HUES6 (cell line): Measurements from ENCODE around the gene POTEF.
"Not testable (repeated sequence)": the region's sequence is repeated elsewhere in the genome, so short reads cannot be mapped to it uniquely, and the experiment has no call there.

ENCODE experiments used
- H3K27ac ChIP-seq: 2 replicates; pipeline ENCODE4 v1.7.0; 2013; ENCODE audit warnings: low read depth, mild to moderate bottlenecking, low read length, inconsistent platforms
- H3K27me3 ChIP-seq: 2 replicates; pipeline ENCODE4 v1.6.1; 2013; ENCODE audit warnings: low read length; ENCODE audit not compliant: control insufficient read depth, insufficient read depth
- H3K36me3 ChIP-seq: 2 replicates; pipeline ENCODE4 v1.6.1; 2013; ENCODE audit warnings: low read length; ENCODE audit not compliant: control insufficient read depth, insufficient read depth
- H3K4me1 ChIP-seq: 2 replicates; pipeline ENCODE4 v1.6.1; 2013; ENCODE audit warnings: low read length; ENCODE audit not compliant: control insufficient read depth, insufficient read depth
- H3K4me3 ChIP-seq: 2 replicates; pipeline ENCODE4 v1.5.1; 2013; ENCODE audit warnings: low read depth, low read length
- H3K9ac ChIP-seq: one replicate; pipeline ENCODE4 v1.6.1; 2013; ENCODE audit warnings: mild to moderate bottlenecking, low read length
- H3K9me3 ChIP-seq: 2 replicates; pipeline ENCODE4 v1.6.1; 2013; ENCODE audit warnings: low read depth, low read length; ENCODE audit not compliant: control insufficient read depth, insufficient read depth

The POTEF gene

DNA sequence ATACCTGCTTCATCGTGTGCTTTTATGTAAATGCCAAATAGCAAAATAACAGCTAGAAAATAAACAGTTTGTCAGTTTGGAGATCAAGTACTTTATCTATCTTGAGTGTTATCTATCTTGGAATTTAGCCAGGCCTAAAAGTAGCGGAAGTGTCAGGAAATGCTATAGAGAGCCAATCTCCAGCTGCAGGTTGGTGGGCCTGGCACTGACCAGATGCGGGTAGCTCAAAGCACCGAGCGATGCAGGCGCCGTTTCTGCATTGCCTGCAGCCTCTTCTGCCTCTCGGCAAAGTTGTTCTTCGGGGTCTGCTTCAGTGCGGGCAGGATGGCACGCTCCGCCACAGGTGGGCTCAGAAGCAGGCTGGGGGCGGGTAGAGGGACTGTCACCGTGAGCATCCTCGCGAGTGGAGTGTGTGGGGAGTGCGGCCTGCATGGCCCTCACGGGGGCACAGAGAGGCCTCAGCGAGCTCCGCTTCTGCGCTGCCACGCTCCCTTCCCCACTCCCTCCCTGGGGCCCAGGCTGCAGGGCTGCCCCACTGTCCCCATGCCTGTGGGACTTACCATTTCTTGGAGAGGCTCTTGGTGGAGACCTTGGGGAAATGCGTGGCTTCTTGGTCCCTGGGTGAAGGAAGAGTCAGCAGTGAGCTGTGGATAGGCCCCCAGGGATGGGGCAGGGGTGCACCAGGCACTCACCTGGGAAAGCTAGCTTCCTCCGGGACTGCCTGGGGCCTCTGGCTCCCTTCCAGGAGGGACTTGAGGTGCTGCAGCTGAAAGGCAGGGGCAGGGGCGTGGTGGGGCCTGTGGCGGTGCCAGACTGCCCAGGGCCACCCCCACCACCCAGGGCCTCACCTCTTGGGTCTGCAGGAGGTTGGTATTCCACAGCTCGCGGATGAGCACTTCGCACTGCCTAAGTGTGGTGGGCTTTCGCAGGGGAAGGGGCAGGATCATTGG is 10.6 kb upstream of the POTEF start:
- H3K4me3 ChIP-seq, H3K27ac ChIP-seq, H3K27me3 ChIP-seq, H3K36me3 ChIP-seq, H3K4me1 ChIP-seq, H3K9ac ChIP-seq, H3K9me3 ChIP-seq: not testable (repeated sequence)

DNA sequence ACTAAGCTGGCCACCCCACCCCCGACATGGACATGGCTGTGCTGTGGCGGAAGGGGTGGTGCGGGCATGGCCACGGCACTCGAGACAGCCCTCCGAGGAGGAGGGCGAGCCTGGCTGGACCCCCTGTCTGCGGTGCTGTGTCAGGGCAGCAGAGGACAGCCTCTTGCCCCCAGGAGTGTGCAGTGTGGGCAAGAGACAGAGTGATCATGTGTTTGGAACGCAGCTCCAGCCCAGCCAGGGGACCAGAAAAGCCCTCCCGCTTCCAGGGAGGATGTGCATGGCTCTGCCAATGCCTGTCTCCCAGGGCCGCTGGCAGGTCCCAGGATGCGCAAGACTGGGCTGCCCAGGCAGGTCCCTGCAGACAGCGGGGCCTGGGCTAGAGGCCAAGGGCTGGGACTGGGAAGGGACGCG is 9.8 kb upstream of the POTEF start:
- not testable (repeated sequence) for H3K9ac ChIP-seq, H3K4me3 ChIP-seq, H3K36me3 ChIP-seq, H3K9me3 ChIP-seq, H3K27me3 ChIP-seq, H3K27ac ChIP-seq, H3K4me1 ChIP-seq

DNA sequence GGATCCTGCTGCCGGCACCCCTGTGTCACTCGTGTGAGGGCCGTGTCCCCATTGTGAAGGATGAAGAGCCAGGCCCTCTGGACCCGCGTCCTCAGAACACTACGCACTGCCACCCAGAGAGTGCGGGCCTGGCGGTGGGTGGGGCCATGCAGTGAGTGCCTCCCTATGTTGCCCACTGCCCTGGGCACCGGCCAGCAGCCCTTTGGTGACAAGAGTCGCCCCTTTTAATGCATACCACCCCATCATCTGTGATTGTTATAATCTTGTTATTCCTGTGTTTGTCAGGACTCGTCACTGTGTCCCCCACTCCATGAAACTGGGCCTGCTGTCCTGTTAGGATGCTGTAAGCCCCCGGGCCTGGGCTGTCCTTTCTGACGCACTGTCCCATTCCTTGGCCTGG is 9.3 kb upstream of the POTEF start:
- not testable (repeated sequence) for H3K4me3 ChIP-seq, H3K9ac ChIP-seq, H3K27ac ChIP-seq, H3K36me3 ChIP-seq, H3K27me3 ChIP-seq, H3K4me1 ChIP-seq, H3K9me3 ChIP-seq

DNA sequence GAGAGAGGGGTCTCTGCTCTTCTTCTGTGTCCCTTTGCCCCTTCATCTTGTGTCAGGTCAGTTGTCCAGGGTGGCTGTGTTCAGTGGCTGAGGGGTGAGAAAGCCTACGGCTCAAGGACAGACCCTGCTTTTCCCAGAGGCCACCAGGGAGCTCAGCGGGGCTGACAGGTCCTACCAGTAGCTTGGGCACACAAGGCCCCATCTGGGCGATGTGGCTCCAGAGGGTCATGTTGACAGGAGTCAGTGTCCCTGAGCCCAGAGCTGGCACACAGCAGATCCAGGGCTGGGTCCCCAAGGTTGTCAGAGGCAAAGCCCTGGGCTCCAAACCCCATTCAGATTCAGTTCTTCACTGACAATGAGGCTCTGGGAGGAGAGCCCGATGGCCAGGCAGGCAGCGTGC is 8.1 kb upstream of the POTEF start:
- H3K9me3 ChIP-seq, H3K4me3 ChIP-seq, H3K27me3 ChIP-seq, H3K36me3 ChIP-seq, H3K9ac ChIP-seq, H3K27ac ChIP-seq, H3K4me1 ChIP-seq: not testable (repeated sequence)

DNA sequence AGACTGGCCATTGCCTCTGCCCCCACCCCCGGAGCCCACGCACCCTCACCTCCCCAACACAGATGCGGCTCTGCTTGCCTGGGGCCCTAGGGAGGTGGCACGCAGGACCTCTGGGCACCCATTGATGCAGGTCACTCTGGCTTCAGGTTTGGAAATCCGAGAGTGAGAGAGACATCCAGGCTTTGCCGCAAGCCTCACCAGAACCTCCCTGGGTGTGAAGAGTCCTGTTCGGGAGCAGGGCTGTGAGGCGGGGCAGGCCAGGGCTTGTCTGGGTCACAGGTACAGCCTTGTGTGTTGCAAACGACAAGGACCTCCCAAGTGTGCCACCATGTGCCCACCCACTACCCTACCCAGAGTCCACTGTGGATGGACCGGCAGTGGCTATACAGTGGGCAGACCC is 7.5 kb upstream of the POTEF start:
- H3K27me3 ChIP-seq, H3K9ac ChIP-seq, H3K4me3 ChIP-seq, H3K9me3 ChIP-seq, H3K27ac ChIP-seq, H3K36me3 ChIP-seq, H3K4me1 ChIP-seq: not testable (repeated sequence)

DNA sequence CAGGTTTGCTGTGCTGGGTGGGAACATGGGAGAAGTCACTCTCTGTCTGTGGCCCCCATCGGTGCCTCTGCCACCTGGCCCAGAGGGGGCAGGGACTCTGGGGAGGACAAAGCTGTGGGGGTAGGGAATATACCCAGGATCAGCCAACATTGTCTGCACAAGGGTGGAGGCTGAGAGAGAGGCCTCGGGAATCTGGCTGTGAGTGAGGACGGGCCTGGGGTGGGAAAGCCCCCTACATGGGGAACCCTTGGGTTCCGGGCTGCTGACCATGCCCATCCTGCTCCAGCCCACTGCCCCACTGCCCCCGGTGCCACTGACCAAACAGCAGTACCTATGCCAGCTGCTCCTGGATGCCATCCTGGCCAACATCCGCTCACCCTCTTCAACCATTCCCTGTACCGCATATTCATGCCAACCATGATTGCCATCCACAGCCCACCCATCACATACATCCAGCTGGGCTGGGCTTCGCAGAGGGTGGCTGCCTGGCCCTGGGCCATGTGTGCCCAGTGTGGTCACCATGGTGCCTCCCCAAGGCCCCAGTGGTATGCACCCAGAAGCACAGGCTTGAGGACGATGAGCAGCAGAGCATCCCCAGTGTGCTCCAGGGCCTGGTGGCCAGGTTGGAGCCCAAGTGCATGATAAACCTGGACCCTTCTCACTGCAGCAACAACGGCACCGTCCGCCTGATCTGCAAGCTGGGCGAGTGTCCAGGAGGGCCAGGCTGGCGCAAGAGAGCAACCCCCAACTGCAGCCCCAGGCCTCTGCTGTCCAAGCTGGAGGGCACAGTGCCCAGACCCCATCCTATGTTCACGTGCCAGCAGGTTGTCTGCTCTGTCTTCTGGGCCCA is 6.9 kb upstream of the POTEF start:
- Histone ChIP-seq H3K9me3 (no peaks in the 10 kb centered on the region), H3K27me3 (no peaks in the 10 kb centered on the region), H3K4me3 (no peak overlapping the region), H3K9ac (no peak overlapping the region), H3K27ac (no peak overlapping the region), H3K36me3 (no peaks in the 10 kb centered on the region), H3K4me1 (no peaks in the 10 kb centered on the region)

DNA sequence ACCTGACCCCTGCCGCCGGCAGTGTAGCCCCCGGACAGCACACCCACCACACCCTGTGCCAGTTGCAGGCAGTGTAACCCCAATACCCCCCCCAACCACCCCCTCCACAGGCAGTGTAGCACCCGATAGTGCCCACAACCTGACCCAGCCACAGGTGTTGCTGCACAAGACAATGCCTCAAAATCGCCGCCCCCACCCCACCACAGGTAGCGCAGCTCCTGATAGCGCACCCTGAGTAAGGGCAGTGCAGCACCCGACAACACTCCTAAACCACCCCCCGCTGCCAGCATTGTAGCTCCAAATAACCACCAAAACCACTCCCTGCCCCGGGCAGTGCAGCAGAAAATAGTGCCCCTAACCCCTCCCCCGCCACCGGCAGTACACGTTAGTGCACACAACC is 558 bp downstream of the POTEF start:
- not testable (repeated sequence) for H3K27me3 ChIP-seq, H3K4me3 ChIP-seq, H3K4me1 ChIP-seq, H3K36me3 ChIP-seq, H3K9me3 ChIP-seq, H3K27ac ChIP-seq, H3K9ac ChIP-seq

DNA sequence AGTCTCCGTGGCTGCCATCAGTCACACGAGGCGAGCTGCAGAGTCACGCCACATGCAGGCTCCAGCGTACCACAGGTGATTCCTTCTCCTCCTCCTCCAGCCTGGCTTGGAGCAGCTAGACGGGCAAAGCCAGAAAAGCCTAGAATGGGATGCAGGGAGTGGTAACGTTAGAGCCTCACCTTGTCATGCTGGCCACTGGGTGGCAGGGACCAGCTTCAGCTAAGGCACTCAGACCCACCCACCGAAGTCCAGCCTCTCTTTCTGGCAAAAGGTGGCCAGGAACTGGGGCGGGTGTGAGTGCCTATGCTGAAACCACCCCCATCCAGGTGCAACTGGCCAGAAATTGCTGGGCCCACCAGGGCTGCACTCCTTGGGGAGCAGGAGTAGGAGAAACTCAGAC is 1.3 kb downstream of the POTEF start:
- H3K4me3 ChIP-seq, H3K27me3 ChIP-seq, H3K9me3 ChIP-seq, H3K9ac ChIP-seq, H3K36me3 ChIP-seq, H3K27ac ChIP-seq, H3K4me1 ChIP-seq: not testable (repeated sequence)

DNA sequence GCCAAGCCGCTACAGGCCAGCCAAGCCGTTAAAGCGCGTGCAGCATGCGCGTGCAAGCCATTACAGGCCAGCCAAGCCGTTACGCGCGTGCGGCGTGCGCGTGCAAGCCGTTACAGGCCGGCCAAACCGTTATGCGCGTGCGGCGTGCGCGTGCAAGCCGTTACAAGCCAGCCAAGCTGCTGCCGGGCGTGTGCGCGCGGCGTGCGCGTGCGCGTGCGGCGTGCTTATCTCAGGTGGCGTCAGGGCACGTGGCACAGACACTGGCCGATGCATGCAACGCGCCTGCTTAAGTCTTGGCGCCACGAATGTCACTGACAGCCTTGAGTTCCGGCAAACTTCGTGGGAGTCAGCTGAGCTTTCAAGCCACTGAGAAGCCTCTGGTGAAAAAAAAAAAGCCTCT is 8.1 kb downstream of the POTEF start:
- not testable (repeated sequence) for H3K4me3 ChIP-seq, H3K9me3 ChIP-seq, H3K36me3 ChIP-seq, H3K9ac ChIP-seq, H3K4me1 ChIP-seq, H3K27me3 ChIP-seq, H3K27ac ChIP-seq

DNA sequence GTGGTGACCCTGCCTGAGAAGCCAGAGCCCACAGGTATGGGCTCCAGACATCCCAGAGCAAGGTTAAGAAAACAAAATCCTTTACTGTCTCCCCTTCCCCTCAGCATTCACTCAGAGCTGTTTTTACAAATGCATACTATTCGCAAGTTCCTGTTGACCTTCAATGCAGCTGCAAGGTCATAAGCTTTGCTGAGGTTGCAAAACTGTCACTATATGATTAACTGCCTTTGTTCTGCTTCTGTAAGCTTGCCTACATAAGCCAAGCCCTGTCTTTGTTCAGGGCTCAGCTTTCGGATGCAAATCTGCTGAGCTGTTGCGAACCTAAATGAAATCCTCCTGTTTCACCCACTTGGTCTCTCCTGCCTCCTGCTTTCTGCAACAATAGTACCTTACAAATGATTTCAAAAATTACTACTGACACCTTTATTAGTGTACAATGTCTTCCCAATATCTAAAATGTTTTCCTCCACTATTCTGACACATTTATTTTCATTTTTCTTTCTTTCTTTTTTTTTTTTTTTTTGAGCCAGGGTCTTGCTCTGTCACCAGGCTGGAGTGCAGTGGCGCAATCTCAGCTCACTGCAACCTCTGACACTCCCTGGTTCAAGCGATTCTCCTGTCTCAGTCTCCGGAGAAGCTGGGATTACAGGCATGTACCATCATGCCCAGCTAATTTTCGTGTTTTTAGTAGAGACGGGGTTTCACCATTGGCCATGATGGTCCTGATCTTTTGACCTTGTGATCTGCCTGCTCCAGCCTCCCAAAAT is 26.2 kb downstream of the POTEF start:
- not testable (repeated sequence) for H3K9me3 ChIP-seq, H3K27ac ChIP-seq, H3K27me3 ChIP-seq, H3K4me1 ChIP-seq, H3K36me3 ChIP-seq, H3K4me3 ChIP-seq, H3K9ac ChIP-seq

DNA sequence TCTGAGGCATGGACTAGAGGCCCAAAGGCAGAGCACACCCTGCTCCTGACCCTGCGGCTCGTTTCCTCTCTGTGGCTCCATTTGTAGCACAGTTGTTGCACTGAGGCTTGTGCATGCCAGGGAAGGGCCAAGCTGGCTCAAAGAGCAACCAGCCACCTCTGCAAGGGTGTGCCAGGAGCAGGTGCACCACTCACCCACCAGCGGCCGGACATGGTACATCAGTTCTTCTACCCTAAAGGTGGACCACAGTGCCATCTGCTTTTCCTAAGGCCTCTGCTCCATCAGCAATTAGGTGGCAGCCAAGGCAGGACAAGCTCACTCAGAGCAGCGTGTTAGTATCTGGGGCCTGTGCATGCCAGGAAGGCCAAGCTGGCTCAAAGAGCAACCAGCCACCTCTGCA is 66.4 kb downstream of the POTEF start:
- not testable (repeated sequence) for H3K9ac ChIP-seq, H3K27ac ChIP-seq, H3K27me3 ChIP-seq, H3K36me3 ChIP-seq, H3K9me3 ChIP-seq, H3K4me1 ChIP-seq, H3K4me3 ChIP-seq
